H4 (cell line): ENCODE data around the gene CFAP46. TPM values are rescaled to one million over a fixed set of nuclear protein-coding genes. Genes with fewer than 3 reads are reported as not detected.
"Not testable (repeated sequence)": the region's sequence is repeated elsewhere in the genome, so short reads cannot be mapped to it uniquely, and the experiment has no call there.

Experiments
- DNase-seq: peaks from one replicate; pipeline ENCODE4 v3.0.0-alpha.2; 2015; ENCODE audit warnings: low spot score
- total RNA-seq: library from RNA; depleted of rRNA; stranded (reverse); fragments of >200 nt; shearing (Covaris generic); gene quantifications from 2 replicates; pipeline ENCODE4 v1.2.3, GENCODE V29; 2014

CFAP46 gene
- total RNA-seq, 1 experiment from 2014 or later = 4.8 TPM

GRCh38 chr10:132807621-132808049, 134.7 kb downstream of the CFAP46 start:
- DNase-seq = no peak

GRCh38 chr10:132806561-132807003, 135.8 kb downstream of the CFAP46 start:
- DNase-seq = no peak

GRCh38 chr10:132806110-132806509, 136.3 kb downstream of the CFAP46 start:
- DNase-seq = no peak

GRCh38 chr10:132805599-132805998, 136.8 kb downstream of the CFAP46 start:
- no peak for DNase-seq

GRCh38 chr10:132804785-132805426, 137.5 kb downstream of the CFAP46 start:
- no peak for DNase-seq

GRCh38 chr10:132804287-132804686, 138.1 kb downstream of the CFAP46 start:
- no peak for DNase-seq

- DNase-seq = no peak
These were observed 138.8 kb downstream of the CFAP46 start for GRCh38 chr10:132803416-132804210.

GRCh38 chr10:132802694-132803320, 139.6 kb downstream of the CFAP46 start:
- no peak for DNase-seq

- no peak for DNase-seq
These were observed 140.3 kb downstream of the CFAP46 start for GRCh38 chr10:132802048-132802447.

- no peak for DNase-seq
These were observed 142.5 kb downstream of the CFAP46 start for GRCh38 chr10:132799865-132800264.

GRCh38 chr10:132798876-132799275, 143.5 kb downstream of the CFAP46 start:
- DNase-seq = no peak

- DNase-seq = no peak
These were observed 144.0 kb downstream of the CFAP46 start for GRCh38 chr10:132798403-132798802.

GRCh38 chr10:132797986-132798385, 144.4 kb downstream of the CFAP46 start:
- DNase-seq = not testable (repeated sequence)

- no peak for DNase-seq
These were observed 145.5 kb downstream of the CFAP46 start for GRCh38 chr10:132796846-132797245.

GRCh38 chr10:132793871-132794849, 148.2 kb downstream of the CFAP46 start:
- DNase-seq = no peak

- DNase-seq = no peak
These were observed 149.2 kb downstream of the CFAP46 start for GRCh38 chr10:132793213-132793612.

- DNase-seq = no peak
These were observed 149.6 kb downstream of the CFAP46 start for GRCh38 chr10:132792796-132793195.

GRCh38 chr10:132792099-132792498, 150.3 kb downstream of the CFAP46 start:
- not testable (repeated sequence) for DNase-seq

GRCh38 chr10:132790934-132791829, 151.2 kb downstream of the CFAP46 start:
- no peak for DNase-seq

- no peak for DNase-seq
These were observed 151.9 kb downstream of the CFAP46 start for GRCh38 chr10:132790470-132790869.
